Erythroblast (primary cell): Measurements from ENCODE around the gene CACNA1C.
"Not testable (repeated sequence)": the region's sequence is repeated elsewhere in the genome, so short reads cannot be mapped to it uniquely, and the experiment has no call there.

Experiments used
- DNase-seq, 2 experiments: peaks; one replicate each; lab custom pipeline; 2025; lab: John Stamatoyannopoulos, UW
- GATA1 ChIP-seq: IDR thresholded peaks from 2 replicates; pipeline ENCODE4 v1.6.1; 2011; ENCODE audit warnings: low read depth, mild to moderate bottlenecking, control low read depth, low read length, moderate library complexity
- POLR2A ChIP-seq: IDR thresholded peaks from 2 replicates; pipeline ENCODE4 v1.6.1; 2011; ENCODE audit warnings: mild to moderate bottlenecking, low read length

Gene CACNA1C

GRCh38 chr12:2076728-2077127 is 23.9 kb downstream of the CACNA1C start:
- TF ChIP-seq GATA1 (no peak), POLR2A (no peak)
- DNase-seq = no peak

- TF ChIP-seq POLR2A = no peak
- no peak for TF ChIP-seq GATA1
- DNase-seq = no peak
Measured at GRCh38 chr12:2080604-2081003, 27.8 kb downstream of the CACNA1C start.

GRCh38 chr12:2082321-2082720 is 29.5 kb downstream of the CACNA1C start:
- DNase-seq = no peak
- TF ChIP-seq GATA1 (no peak), POLR2A (no peak)

GRCh38 chr12:2083008-2083407 is 30.2 kb downstream of the CACNA1C start:
- no peak for TF ChIP-seq GATA1
- TF ChIP-seq POLR2A = no peak
- no peak for DNase-seq

- no peak for TF ChIP-seq POLR2A
- no peak for TF ChIP-seq GATA1
- DNase-seq = no peak
Measured at GRCh38 chr12:2083561-2083960, 30.8 kb downstream of the CACNA1C start.

GRCh38 chr12:2084553-2085296 is 31.9 kb downstream of the CACNA1C start:
- no peak for DNase-seq
- TF ChIP-seq POLR2A (no peak), GATA1 (no peak)

GRCh38 chr12:2092354-2092753 is 39.6 kb downstream of the CACNA1C start:
- DNase-seq = no peak
- TF ChIP-seq POLR2A (no peak), GATA1 (no peak)

- DNase-seq = no peak
- TF ChIP-seq POLR2A (no peak), GATA1 (no peak)
Measured at GRCh38 chr12:2092890-2093289, 40.1 kb downstream of the CACNA1C start.

GRCh38 chr12:2094597-2094996 is 41.8 kb downstream of the CACNA1C start:
- no peak for TF ChIP-seq POLR2A
- DNase-seq = no peak

GRCh38 chr12:2095878-2096277 is 43.1 kb downstream of the CACNA1C start:
- TF ChIP-seq POLR2A = no peak
- no peak for TF ChIP-seq GATA1
- no peak for DNase-seq

- TF ChIP-seq POLR2A = no peak
- no peak for TF ChIP-seq GATA1
- DNase-seq = no peak
Measured at GRCh38 chr12:2097617-2098016, 44.8 kb downstream of the CACNA1C start.

- TF ChIP-seq POLR2A (no peak), GATA1 (no peak)
- no peak for DNase-seq
Measured at GRCh38 chr12:2098852-2099251, 46.1 kb downstream of the CACNA1C start.

- no peak for TF ChIP-seq GATA1
- DNase-seq = no peak
Measured at GRCh38 chr12:2099595-2099994, 46.8 kb downstream of the CACNA1C start.

- TF ChIP-seq POLR2A = no peak
Measured at GRCh38 chr12:2101359-2101758, 48.6 kb downstream of the CACNA1C start.

GRCh38 chr12:2101771-2102170 is 49.0 kb downstream of the CACNA1C start:
- TF ChIP-seq GATA1 (no peak), POLR2A (no peak)
- no peak for DNase-seq

More at GRCh38 chr12:2101359-2101758, 48.6 kb downstream of the CACNA1C start:
- no peak for DNase-seq

- DNase-seq = not testable (repeated sequence)
Measured at GRCh38 chr12:2102736-2103135, 49.9 kb downstream of the CACNA1C start.

GRCh38 chr12:2105387-2105786 is 52.6 kb downstream of the CACNA1C start:
- not testable (repeated sequence) for DNase-seq
